DND-41 (cell line): Measurements from ENCODE around the gene TARBP2.

ENCODE experiments used
- ATAC-seq: fragments of 200-7000 bp; cut with Tn5 transposase; 3 replicates; pipeline ENCODE4 v1.9.1; 2021; ENCODE audit warnings: low read depth; ENCODE audit not compliant: insufficient read depth
- DNase-seq: peaks from one replicate; pipeline ENCODE4 v3.0.0-alpha.2; 2020
- H2AFZ ChIP-seq: 2 replicates; pipeline ENCODE4 v1.6.0; 2012; ENCODE audit warnings: low read depth, low read length
- H3K27ac ChIP-seq: 2 replicates; pipeline ENCODE4 v1.5.1; 2012; ENCODE audit warnings: low read length, inconsistent platforms
- H3K27me3 ChIP-seq: fragments of 200-600 bp; sonication (generic); 2 replicates; pipeline ENCODE4 v1.6.0; 2012; ENCODE audit warnings: low read length, mild to moderate bottlenecking, inconsistent platforms; ENCODE audit not compliant: insufficient read depth, poor library complexity
- H3K36me3 ChIP-seq: 2 replicates; pipeline ENCODE4 v1.5.1; 2012; ENCODE audit warnings: low read length, inconsistent platforms; ENCODE audit not compliant: insufficient read depth
- H3K4me1 ChIP-seq: 2 replicates; pipeline ENCODE4 v1.5.1; 2012; ENCODE audit warnings: mild to moderate bottlenecking, low read length; ENCODE audit not compliant: insufficient read depth
- H3K4me2 ChIP-seq: 2 replicates; pipeline ENCODE4 v1.6.0; 2012; ENCODE audit warnings: mild to moderate bottlenecking, moderate library complexity, low read length, inconsistent platforms; ENCODE audit not compliant: insufficient read depth
- H3K4me3 ChIP-seq, 2 experiments: fragments of 200-600 bp in 1 of 2; shearing (Covaris generic) in 1 of 2; 2 replicates each; pipeline ENCODE4 v1.5.1; 2012 to 2016; ENCODE audit warnings: inconsistent platforms in 2 of 2, low read length in 2 of 2, mild to moderate bottlenecking in 2 of 2, low read depth in 1 of 2, moderate library complexity in 1 of 2
- H3K79me2 ChIP-seq: 2 replicates; pipeline ENCODE4 v1.6.0; 2012; ENCODE audit warnings: low read length, inconsistent platforms; ENCODE audit not compliant: insufficient read depth
- H3K9ac ChIP-seq: 2 replicates; pipeline ENCODE4 v1.6.0; 2012; ENCODE audit warnings: low read depth, mild to moderate bottlenecking, inconsistent platforms, low read length, moderate library complexity
- H3K9me3 ChIP-seq: 2 replicates; pipeline ENCODE4 v1.5.1; 2012; ENCODE audit warnings: low read length, moderate library complexity, mild to moderate bottlenecking, inconsistent platforms; ENCODE audit not compliant: insufficient read depth, severe bottlenecking
- H4K20me1 ChIP-seq: 2 replicates; pipeline ENCODE4 v1.6.0; 2012; ENCODE audit warnings: low read length; ENCODE audit not compliant: insufficient read depth
- CTCF ChIP-seq: IDR thresholded peaks from 2 replicates; pipeline ENCODE4 v1.5.1; 2012; ENCODE audit warnings: borderline replicate concordance, low read length, moderate library complexity, mild to moderate bottlenecking; ENCODE audit not compliant: poor library complexity, severe bottlenecking; ENCODE audit errors: extremely low read depth
- EZH2 ChIP-seq: IDR thresholded peaks from 3 replicates; pipeline ENCODE4 v1.6.1; 2012; ENCODE audit warnings: borderline replicate concordance, low read depth, mild to moderate bottlenecking, moderate library complexity, low read length, inconsistent platforms; ENCODE audit not compliant: severe bottlenecking

The TARBP2 gene

GRCh38 chr12:53496752-53497032 lies 4.4 kb upstream of the TARBP2 start:
- Histone ChIP-seq H3K4me3 (no peak overlapping the region), H3K36me3 (no peaks in the 10 kb centered on the region), H3K27me3 (no peaks in the 10 kb centered on the region), H3K4me1 (peaks cover 53% of the 10 kb centered on the region), H2AFZ (no peak overlapping the region), H3K4me2 (no peak overlapping the region), H3K79me2 (peaks cover 3% of the 10 kb centered on the region), H3K9me3 (no peaks in the 10 kb centered on the region), H3K9ac (no peak overlapping the region), H4K20me1 (no peaks in the 10 kb centered on the region), H3K27ac (no peak overlapping the region)
- TF ChIP-seq CTCF (no peak), EZH2 (no peak)
- no peak for ATAC-seq
- no peak for DNase-seq

GRCh38 chr12:53497461-53497860 lies 3.6 kb upstream of the TARBP2 start:
- no peak for DNase-seq
- Histone ChIP-seq H3K9ac (no peak overlapping the region), H3K4me1 (peaks cover 58% of the 10 kb centered on the region), H3K27ac (no peak overlapping the region), H4K20me1 (no peaks in the 10 kb centered on the region), H3K4me2 (no peak overlapping the region; the same call in 1 of the 2 replicates), H3K79me2 (peaks cover 10% of the 10 kb centered on the region), H2AFZ (no peak overlapping the region), H3K36me3 (no peaks in the 10 kb centered on the region), H3K27me3 (no peaks in the 10 kb centered on the region), H3K9me3 (no peaks in the 10 kb centered on the region), H3K4me3 (no peak overlapping the region)
- no peak for ATAC-seq
- TF ChIP-seq EZH2, result no peak
- TF ChIP-seq CTCF, result no peak

- H3K27ac ChIP-seq, result no peak overlapping the region
- peak overlapping the region; percentile 76 for H3K4me2 ChIP-seq
- peak overlapping the region; percentile 71 for H3K9ac ChIP-seq
- H3K79me2 ChIP-seq, result peaks cover 17% of the 10 kb centered on the region
- 0 out of 2 replicates have a peak overlapping the region, but pooled peaks have one; percentile 56 for H2AFZ ChIP-seq
- TF ChIP-seq EZH2, result no peak
- no peak for TF ChIP-seq CTCF
- peak overlapping the region in 1 of 2 experiments; percentile 68; a peak in 2 of 4 replicates for H3K4me3 ChIP-seq
- DNase-seq, result no peak
- no peaks in the 10 kb centered on the region for H3K9me3 ChIP-seq
- peaks cover 4% of the 10 kb centered on the region; the same call in 1 of the 2 replicates for H3K36me3 ChIP-seq
- ATAC-seq, result no peak
- H4K20me1 ChIP-seq, result no peaks in the 10 kb centered on the region
- no peaks in the 10 kb centered on the region for H3K27me3 ChIP-seq
- peaks cover 58% of the 10 kb centered on the region for H3K4me1 ChIP-seq
These were observed 2.9 kb upstream of the TARBP2 start for GRCh38 chr12:53498235-53498630.
